ENCODE data around the gene CERS1. TPM values are rescaled to one million over a fixed set of nuclear protein-coding genes. Genes with fewer than 3 reads are reported as not detected.
A peak's percentile ranks its signal among the peaks of the same experiment; 100 is the strongest.

CERS1 gene
- total RNA-seq, 2 donors from 2014 or later = 0.79 to 1.6 TPM

DNA sequence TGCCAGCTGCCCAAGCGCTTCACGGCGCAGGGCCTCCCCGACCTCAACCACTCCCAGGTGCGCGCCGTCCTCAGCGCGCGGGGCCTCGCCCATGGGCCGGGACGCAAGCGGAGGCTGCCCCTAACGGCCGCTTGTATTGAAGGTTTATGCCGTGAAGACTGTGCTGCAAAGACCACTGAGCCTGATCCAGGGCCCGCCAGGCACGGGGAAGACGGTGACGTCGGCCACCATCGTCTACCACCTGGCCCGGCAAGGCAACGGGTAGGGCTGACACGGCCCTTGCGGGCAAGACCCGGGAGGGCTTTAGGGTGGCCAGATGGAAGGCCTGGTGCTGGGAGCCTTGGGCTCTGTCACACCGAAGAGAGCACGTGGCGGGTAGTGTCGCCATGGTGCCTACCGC, 41.0 kb downstream of the CERS1 start:
- Histone ChIP-seq H3K4me1 (peaks cover 0 to 20% of the 10 kb centered on the region in 2 donors), H3K4me3 (no peak overlapping the region), H3K36me3 (peaks cover 100% of the 10 kb centered on the region), H3K27ac (no peak overlapping the region), H3K9me3 (no peaks in the 10 kb centered on the region), H3K27me3 (no peaks in the 10 kb centered on the region)
- no peak for DNase-seq (ENCODE audit: low spot score)
- TF ChIP-seq, protein P1, sequence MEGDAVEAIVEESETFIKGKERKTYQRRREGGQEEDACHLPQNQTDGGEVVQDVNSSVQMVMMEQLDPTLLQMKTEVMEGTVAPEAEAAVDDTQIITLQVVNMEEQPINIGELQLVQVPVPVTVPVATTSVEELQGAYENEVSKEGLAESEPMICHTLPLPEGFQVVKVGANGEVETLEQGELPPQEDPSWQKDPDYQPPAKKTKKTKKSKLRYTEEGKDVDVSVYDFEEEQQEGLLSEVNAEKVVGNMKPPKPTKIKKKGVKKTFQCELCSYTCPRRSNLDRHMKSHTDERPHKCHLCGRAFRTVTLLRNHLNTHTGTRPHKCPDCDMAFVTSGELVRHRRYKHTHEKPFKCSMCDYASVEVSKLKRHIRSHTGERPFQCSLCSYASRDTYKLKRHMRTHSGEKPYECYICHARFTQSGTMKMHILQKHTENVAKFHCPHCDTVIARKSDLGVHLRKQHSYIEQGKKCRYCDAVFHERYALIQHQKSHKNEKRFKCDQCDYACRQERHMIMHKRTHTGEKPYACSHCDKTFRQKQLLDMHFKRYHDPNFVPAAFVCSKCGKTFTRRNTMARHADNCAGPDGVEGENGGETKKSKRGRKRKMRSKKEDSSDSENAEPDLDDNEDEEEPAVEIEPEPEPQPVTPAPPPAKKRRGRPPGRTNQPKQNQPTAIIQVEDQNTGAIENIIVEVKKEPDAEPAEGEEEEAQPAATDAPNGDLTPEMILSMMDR (IDR thresholded peaks at IDR 0.05) = no peak

DNA sequence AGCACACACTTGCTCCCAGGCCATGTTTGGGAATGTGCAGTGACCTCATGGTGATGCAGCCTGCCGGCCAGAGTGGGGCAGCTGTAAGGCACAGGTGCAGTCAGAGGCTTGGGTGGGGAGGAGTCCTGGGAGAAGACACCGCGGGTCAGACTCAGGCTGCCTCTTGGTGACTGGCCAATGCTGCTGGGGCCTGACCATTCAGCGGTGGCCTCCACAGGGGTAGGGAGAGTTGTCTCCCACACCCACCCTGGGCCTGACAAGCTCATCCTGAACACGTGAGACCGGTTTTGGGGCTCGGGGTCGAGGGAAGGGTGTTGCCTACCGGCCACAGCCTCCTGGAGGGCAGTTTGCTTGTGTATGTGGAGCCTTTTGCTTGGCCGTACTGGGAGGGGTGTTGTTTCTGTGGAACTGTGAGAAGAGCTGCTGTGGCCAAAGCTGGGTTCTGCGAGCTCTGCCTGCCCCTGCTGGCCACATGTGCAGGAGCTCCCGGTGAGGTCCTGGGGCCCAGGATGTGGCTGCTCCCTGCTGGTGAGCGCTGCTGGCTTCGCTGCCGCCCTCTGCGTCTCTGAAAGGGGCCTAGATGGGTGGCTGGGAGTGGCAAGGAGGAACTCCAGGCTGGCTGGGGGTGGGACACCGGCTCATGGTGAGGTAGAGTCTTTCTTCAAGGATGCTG, 42.1 kb downstream of the CERS1 start:
- Histone ChIP-seq H3K4me3 (no peak overlapping the region), H3K36me3 (peaks cover 89% of the 10 kb centered on the region), H3K9me3 (no peaks in the 10 kb centered on the region), H3K4me1 (peaks cover 0 to 21% of the 10 kb centered on the region in 2 donors), H3K27me3 (no peaks in the 10 kb centered on the region), H3K27ac (no peak overlapping the region)
- no peak for DNase-seq (ENCODE audit: low spot score)
- TF ChIP-seq, protein P1 (IDR thresholded peaks at IDR 0.05) = no peak

GRCh38 chr19:18852648-18853047, 43.3 kb downstream of the CERS1 start:
- no peak overlapping the region for H3K27ac ChIP-seq
- H3K4me3 ChIP-seq = no peak overlapping the region
- no peaks in the 10 kb centered on the region for H3K27me3 ChIP-seq
- no peaks in the 10 kb centered on the region for H3K9me3 ChIP-seq
- peaks cover 77% of the 10 kb centered on the region for H3K36me3 ChIP-seq
- TF ChIP-seq, protein P1 (IDR thresholded peaks at IDR 0.05) = no peak
- H3K4me1 ChIP-seq = peaks cover 0 to 33% of the 10 kb centered on the region in 2 donors
- no peak for DNase-seq (ENCODE audit: low spot score)

DNA sequence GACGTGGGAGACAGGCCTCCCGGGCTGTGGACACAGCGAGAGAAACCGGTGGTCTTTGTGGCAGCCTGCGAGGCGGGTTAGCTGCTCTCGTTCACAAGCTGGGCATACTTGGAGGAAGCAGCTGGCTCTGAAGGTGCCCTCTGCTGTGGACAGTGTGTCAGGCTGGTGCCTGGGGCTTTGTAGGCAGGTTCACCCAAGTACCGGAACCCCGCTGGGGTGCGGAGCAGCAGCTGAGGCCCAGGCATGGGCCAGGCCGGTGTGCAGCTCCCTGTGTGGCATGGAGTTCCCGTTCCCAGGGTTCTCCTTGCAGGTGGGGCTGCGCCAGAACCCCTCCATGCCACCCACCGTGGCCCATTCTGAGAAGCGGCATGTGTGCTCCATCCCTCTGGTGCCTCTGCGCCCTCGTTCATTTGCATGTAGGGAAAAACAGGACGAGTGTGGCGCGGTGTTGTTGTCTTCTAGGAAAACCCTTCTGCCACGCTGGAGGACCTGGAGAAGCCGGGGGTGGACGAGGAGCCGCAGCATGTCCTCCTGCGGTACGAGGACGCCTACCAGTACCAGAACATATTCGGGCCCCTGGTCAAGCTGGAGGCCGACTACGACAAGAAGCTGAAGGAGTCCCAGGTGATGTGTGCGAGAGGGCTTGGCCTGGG, 44.2 kb downstream of the CERS1 start:
- no peak for DNase-seq (ENCODE audit: low spot score)
- no peak overlapping the region for H3K27ac ChIP-seq
- no peaks in the 10 kb centered on the region for H3K27me3 ChIP-seq
- H3K4me1 ChIP-seq = peaks cover 0 to 42% of the 10 kb centered on the region in 2 donors
- H3K9me3 ChIP-seq = no peaks in the 10 kb centered on the region
- H3K4me3 ChIP-seq = no peak overlapping the region
- TF ChIP-seq, protein P1 (IDR thresholded peaks at IDR 0.05) = no peak
- peaks cover 68% of the 10 kb centered on the region for H3K36me3 ChIP-seq

DNA sequence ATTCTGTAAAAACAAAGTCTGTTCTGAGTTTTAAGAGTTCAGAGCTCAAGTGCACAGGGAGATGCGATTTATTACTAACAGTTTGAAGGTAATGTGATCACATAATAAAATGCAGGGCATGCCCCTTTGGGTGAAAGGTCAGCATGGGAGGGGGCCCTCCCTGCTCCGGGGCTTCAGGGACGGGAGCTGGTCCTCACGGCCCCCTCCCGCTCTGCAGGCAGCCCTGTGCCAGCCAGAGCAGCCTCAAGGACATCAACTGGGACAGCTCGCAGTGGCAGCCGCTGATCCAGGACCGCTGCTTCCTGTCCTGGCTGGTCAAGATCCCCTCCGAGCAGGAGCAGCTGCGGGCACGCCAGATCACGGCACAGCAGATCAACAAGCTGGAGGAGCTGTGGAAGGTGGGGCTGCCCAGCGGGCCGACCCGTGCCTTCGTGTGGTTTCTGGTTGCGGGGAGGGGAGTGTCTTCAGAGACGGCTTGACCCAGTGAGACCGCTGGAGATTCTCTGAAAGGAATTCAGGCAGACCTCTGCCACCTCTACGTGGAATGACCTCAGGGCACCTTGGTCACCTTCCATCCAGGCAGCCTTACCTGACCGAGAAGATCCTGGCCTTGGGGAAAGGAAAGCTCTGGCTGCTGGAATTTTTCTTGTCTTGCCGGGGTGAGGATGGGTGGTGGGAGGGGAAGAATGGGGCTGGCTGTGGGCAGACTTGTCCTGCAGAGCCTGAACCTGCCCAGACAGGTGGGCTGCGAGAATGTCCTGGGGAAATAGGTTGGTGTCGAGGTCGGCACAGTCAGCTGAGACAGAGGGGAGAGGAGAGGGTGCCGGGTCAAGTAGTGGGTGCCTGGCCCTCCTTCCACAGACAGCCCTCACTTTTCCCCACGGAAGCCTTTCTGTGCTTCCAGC, 45.2 kb downstream of the CERS1 start:
- TF ChIP-seq, protein P1 (IDR thresholded peaks at IDR 0.05) = no peak
- no peak for DNase-seq (ENCODE audit: low spot score)
- peaks cover 0 to 45% of the 10 kb centered on the region in 2 donors for H3K4me1 ChIP-seq

More for the DNA sequence above, 45.2 kb downstream of the CERS1 start:
- Histone ChIP-seq H3K27ac (peak overlapping the region; percentile 76 to 77), H3K9me3 (no peaks in the 10 kb centered on the region), H3K36me3 (peaks cover 63% of the 10 kb centered on the region), H3K27me3 (no peaks in the 10 kb centered on the region), H3K4me3 (no peak overlapping the region)
